NCI-H1417 treated with DMSO at 0.1 percent for 48 hours (cell line): ENCODE data around the gene ERICH6.

Experiments
- DNase-seq: peaks from one replicate; lab custom pipeline; 2025; lab: John Stamatoyannopoulos, UW

Gene ERICH6

DNA sequence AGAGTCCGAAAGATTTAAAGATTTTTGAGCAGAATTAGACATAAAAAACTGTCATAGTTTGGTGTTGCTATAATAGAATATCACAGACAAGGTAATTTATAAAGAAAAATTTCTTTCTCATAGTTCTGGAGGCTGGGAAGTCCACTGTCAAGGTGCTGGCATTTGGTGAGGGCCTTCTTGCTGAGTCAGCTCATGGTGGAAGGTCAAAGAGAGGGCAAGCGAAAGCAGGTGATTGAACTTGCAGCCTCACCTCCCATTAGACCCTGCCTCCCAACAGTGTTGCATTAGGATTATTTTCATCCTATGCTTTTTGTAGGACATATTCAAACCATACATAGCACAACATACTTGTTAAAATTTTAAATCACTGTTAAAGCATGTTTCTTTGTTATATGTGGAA, 90.7 kb downstream of the ERICH6 start:
- no peak for DNase-seq

DNA sequence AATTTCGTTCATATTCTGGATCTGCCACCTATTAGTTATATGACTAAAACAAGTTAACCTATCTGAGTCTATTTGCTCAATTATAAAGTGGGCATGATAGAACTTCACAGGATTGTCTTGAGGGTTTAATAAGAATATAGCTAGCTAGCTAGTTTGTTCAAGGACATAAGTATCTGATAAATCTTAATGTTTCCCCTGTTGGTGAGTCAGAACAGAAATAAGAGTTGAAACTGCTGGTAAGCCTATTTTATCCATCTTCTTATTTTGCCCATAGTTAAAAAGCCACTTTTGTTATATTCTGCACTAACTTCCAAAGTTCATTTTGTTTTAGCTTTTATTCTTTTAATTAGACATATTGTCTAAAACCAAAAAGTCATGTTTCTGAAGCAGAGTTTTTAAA, 91.2 kb downstream of the ERICH6 start:
- no peak for DNase-seq

DNA sequence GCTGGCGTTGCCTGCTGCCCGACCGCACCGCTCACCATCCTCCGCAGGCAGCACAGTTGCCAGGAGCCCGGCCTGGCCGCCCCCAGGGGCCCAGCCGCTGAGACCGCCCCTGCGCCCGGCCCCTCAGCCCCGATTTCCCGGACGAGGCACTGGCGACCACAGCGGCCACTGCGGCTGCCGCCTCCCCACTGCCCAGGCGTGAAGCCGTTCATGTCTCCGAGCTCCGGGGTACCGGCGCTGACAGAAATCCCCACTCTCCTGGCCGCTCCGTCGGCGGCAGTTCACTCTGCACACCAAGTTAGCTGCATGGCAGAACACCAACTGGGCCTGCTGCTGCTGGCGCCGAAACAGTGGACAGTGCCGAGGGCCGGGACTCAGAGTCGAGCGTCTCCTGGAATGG, 92.1 kb downstream of the ERICH6 start:
- no peak for DNase-seq

DNA sequence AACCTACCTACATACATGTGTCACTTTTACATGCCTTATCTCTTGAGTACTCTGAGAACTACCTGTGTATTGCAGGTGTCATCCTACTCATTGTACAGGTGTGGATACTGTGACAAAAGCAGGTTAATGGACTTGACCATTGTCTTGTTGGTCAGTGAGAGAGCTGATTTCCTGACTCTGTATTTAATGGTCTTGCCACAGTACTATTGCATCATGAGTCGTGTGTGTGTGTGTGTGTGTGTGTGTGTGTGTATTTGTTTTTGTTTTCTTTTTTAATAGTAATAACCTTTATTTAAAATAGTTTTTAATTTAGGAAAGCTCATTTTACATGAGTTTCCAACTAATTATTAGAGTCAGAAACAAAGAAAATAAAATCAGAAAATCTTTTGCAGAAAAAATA, 92.9 kb downstream of the ERICH6 start:
- no peak for DNase-seq

DNA sequence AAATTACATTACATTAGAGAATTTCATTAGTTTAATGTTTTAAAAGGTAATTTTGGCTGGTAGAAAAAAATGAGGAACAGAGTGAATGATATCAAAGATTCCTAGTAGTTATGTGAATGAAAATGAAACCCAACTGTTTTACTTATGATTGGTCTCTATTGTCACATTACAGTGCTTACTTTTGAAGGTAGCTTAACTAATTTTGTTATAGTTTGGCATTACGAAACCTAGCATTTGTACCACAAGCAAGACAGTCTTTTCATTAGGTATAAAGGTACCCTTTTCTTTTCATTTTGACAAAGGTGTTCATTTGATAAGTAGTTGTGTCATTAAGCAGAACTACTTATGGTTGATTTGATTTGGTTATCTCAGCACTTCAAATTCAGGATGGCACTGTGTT, 93.7 kb downstream of the ERICH6 start:
- DNase-seq: no peak
